ENCODE results near the gene ZGLP1.

ZGLP1 gene

GRCh38 chr19:10292789-10293636, 16.6 kb downstream of the ZGLP1 start:
- no peak for DNase-seq (ENCODE audit: low spot score)
- TF ChIP-seq CTCF (IDR thresholded peaks at IDR 0.05; ENCODE audit: extremely low read depth, insufficient read depth, missing control alignments) = no peak
- in situ Hi-C loops (cut with MboI; ENCODE audit: low pct_unique_long_range_greater_than_20kb, low sequenced_read_pairs, unreplicated experiment) = no loop called here

- DNase-seq (ENCODE audit: low spot score) = peak; percentile 91
- in situ Hi-C loops (cut with MboI; ENCODE audit: low pct_unique_long_range_greater_than_20kb, low sequenced_read_pairs, unreplicated experiment) = no loop called here
- no peak for TF ChIP-seq CTCF (IDR thresholded peaks at IDR 0.05; ENCODE audit: extremely low read depth, insufficient read depth, missing control alignments)
Measured at GRCh38 chr19:10292206-10292788, 17.3 kb downstream of the ZGLP1 start.

- TF ChIP-seq CTCF (IDR thresholded peaks at IDR 0.05; ENCODE audit: extremely low read depth, insufficient read depth, missing control alignments) = no peak
- in situ Hi-C loops (cut with MboI; ENCODE audit: low pct_unique_long_range_greater_than_20kb, low sequenced_read_pairs, unreplicated experiment) = no loop called here
- DNase-seq (ENCODE audit: low spot score) = no peak
Measured at GRCh38 chr19:10291554-10292205, 17.9 kb downstream of the ZGLP1 start.

- TF ChIP-seq CTCF (IDR thresholded peaks at IDR 0.05; ENCODE audit: extremely low read depth, insufficient read depth, missing control alignments) = no peak
- DNase-seq (ENCODE audit: low spot score) = peak; percentile 66
- in situ Hi-C loops (cut with MboI; ENCODE audit: low pct_unique_long_range_greater_than_20kb, low sequenced_read_pairs, unreplicated experiment) = no loop called here
Measured at GRCh38 chr19:10290876-10291553, 18.6 kb downstream of the ZGLP1 start.

- in situ Hi-C loops (cut with MboI; ENCODE audit: low pct_unique_long_range_greater_than_20kb, low sequenced_read_pairs, unreplicated experiment) = no loop called here
- TF ChIP-seq CTCF (IDR thresholded peaks at IDR 0.05; ENCODE audit: extremely low read depth, insufficient read depth, missing control alignments) = no peak
- DNase-seq (ENCODE audit: low spot score) = no peak
Measured at GRCh38 chr19:10290357-10290875, 19.2 kb downstream of the ZGLP1 start.

- in situ Hi-C loops (cut with MboI; ENCODE audit: low pct_unique_long_range_greater_than_20kb, low sequenced_read_pairs, unreplicated experiment) = no loop called here
- no peak for TF ChIP-seq CTCF (IDR thresholded peaks at IDR 0.05; ENCODE audit: extremely low read depth, insufficient read depth, missing control alignments)
Measured at GRCh38 chr19:10289836-10290356, 19.7 kb downstream of the ZGLP1 start, which contains the start of gene ICAM5. Gene ICAM5, plus strand, starts transcription at chr19:10289952. Its CDS starts 92 bp downstream, at chr19:10290044.

More at GRCh38 chr19:10289836-10290356, 19.7 kb downstream of the ZGLP1 start, which contains the start of gene ICAM5:
- DNase-seq (ENCODE audit: low spot score) = peak; percentile 58

Measured in GM13977 (cell line).